Mesodermal cell (in vitro differentiated cells): ENCODE results near the gene SOX21.

Experiments
- H3K27ac ChIP-seq: 2 replicates; pipeline ENCODE4 v1.7.0; 2013; ENCODE audit warnings: mild to moderate bottlenecking, low read depth, low read length, moderate library complexity; ENCODE audit not compliant: severe bottlenecking
- H3K36me3 ChIP-seq: 2 replicates; pipeline ENCODE4 v1.7.1; 2013; ENCODE audit warnings: mild to moderate bottlenecking, low read length, moderate library complexity; ENCODE audit not compliant: control insufficient read depth, insufficient read depth
- H3K4me1 ChIP-seq: one replicate; pipeline ENCODE4 v1.7.1; 2013; ENCODE audit warnings: mild to moderate bottlenecking, low read length; ENCODE audit not compliant: insufficient read depth, control insufficient read depth, poor library complexity, severe bottlenecking
- H3K4me3 ChIP-seq: 2 replicates; pipeline ENCODE4 v1.7.0; 2013; ENCODE audit warnings: low read length, control low read depth, mild to moderate bottlenecking; ENCODE audit not compliant: insufficient read depth, poor library complexity, severe bottlenecking; ENCODE audit errors: extremely low read depth
- H3K9me3 ChIP-seq: 2 replicates; pipeline ENCODE4 v1.7.1; 2013; ENCODE audit warnings: mild to moderate bottlenecking, low read length, moderate library complexity; ENCODE audit not compliant: control insufficient read depth
- WGBS, 2 experiments: methylation state at CpG; one replicate each; pipeline ENCODE4 v1.1.5; 2013; ENCODE audit warnings: missing lambda C conversion rate in 2 of 2; ENCODE audit not compliant: insufficient coverage in 2 of 2; 5-methylcytosine and 5-hydroxymethylcytosine counted together

SOX21 gene

DNA sequence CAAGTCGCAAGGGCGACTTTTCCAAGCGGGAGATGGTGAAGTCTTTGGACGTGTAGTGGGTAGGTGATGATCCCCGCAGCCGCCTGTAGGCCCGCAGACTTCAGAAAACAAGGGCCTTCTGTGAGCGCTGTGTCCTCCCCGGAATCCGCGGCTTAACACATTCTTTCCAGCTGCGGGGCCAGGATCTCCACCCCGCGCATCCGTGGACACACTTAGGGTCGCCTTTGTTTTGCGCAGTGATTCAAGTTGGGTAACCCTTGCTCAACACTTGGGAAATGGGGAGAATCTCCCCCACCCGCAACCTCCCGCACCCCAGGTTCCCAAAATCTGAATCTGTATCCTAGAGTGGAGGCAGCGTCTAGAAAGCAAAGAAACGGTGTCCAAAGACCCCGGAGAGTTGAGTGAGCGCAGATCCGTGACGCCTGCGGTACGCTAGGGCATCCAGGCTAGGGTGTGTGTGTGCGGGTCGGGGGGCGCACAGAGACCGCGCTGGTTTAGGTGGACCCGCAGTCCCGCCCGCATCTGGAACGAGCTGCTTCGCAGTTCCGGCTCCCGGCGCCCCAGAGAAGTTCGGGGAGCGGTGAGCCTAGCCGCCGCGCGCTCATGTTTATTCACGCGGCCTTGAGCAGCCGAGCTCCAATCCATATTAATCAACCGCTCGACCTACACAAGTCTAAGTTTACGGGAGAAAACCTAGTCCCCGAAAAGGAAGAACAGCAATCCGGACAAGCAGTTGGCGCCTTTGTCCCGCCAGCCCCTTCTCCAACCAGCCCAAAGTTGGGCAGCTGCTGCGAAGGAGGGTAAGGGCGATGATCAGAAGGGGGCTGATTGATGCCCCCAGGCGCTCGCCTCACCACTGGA, 9.9 kb downstream of the SOX21 start:
- H3K27ac ChIP-seq, result no peak overlapping the region
- H3K4me3 ChIP-seq, result no peak overlapping the region
- no peaks in the 10 kb centered on the region for H3K36me3 ChIP-seq
- H3K4me1 ChIP-seq, result peaks cover 3% of the 10 kb centered on the region
- H3K9me3 ChIP-seq, result no peaks in the 10 kb centered on the region
- WGBS, 2 experiments, result 11 to 16% methylated on average over 32 to 39 of the region's 60 CpGs

DNA sequence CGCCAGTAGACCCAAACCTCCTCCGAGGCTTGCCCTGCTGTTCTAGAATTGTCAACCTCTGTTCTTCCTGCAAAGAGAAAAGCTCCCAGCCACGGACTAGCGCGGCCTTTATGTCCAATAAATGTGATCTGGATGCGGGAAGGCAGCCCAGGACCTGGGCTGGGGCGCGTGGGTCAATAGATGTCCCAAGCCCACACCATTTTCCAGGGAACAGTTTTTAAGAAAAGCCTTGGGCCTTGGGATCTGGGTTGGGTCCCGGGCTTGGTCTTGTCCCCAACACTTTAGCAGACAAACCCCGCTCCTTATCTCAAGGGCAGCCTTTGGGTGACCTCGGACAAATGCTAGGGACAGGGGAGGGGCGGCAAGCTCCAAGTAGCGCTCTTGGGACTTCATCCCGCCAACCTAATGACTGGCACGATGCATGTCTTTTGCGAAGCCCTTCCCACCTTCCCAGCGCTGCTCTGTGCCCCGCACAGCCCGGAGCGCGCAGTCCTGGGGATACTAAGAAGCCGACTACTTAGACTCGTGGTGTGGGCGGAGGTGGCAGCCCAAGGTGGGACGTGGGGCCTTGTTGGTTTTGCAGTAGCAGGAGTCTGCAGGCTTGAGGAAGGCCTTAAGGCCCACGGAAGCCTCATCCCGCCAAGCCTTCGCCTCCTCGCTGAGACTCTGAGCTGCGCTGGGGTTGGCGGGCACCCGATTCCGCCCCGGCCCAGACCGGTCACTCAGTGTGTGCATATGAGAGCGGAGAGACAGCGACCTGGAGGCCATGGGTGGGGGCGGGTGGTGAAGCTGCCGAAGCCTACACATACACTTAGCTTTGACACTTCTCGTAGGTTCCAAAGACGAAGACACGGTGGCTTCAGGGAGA, 10.8 kb downstream of the SOX21 start:
- H3K27ac ChIP-seq, result no peak overlapping the region
- WGBS, 2 experiments, result 80 to 82% methylated on average over 34 to 36 of the region's 42 CpGs
- H3K9me3 ChIP-seq, result no peaks in the 10 kb centered on the region
- H3K4me3 ChIP-seq, result no peak overlapping the region
- peaks cover 3% of the 10 kb centered on the region for H3K4me1 ChIP-seq
- no peaks in the 10 kb centered on the region for H3K36me3 ChIP-seq

DNA sequence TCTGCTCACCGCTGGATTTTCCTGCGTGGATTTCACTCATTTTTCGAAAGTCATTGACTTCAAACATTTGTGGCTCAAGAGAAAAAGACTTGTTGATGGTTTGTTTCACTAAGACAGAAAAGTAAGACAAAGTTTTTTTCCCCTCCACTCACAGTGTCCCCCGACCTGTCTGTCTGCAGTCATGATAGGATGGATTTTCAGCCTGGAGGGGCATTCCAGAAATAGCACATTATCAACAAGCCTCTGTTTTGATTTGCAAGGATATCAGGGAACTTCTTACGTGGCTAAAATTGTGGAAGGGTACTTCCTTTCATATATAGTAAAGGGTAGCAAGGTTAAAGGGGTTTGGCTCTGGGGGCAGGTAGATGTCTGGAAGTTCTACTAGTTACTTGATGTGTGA, 11.8 kb downstream of the SOX21 start:
- Histone ChIP-seq H3K9me3 (no peaks in the 10 kb centered on the region), H3K4me3 (no peak overlapping the region), H3K36me3 (no peaks in the 10 kb centered on the region), H3K27ac (no peak overlapping the region), H3K4me1 (peaks cover 3% of the 10 kb centered on the region)
- WGBS, 2 experiments, result 89 to 100% methylated on average over 1 to 2 of the region's 5 CpGs

DNA sequence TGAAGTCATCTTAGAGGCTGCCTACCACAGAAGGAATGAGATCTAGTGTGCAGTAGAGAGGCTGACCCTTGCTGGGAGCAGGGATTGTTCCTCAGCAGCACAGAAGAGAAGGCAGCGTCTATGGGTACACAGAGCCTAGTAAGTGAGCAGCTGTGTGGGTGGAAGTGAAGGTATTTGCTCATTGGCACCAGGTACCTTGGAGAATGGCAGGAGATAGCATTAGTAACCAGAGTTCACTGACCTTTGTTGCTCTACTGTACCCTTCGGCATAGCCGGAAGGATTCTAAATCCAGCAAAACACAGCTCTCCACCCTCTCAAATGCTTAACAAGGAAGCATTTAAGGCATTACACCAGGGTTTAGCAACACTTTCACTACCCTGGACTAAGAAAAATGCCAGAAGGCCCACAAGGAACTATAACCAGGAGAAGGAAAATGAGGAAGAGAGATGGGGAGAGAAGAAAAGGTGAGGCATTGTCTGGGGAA, 12.3 kb downstream of the SOX21 start:
- peaks cover 3% of the 10 kb centered on the region for H3K4me1 ChIP-seq
- no peak overlapping the region for H3K4me3 ChIP-seq
- no peaks in the 10 kb centered on the region for H3K36me3 ChIP-seq
- no peak overlapping the region for H3K27ac ChIP-seq
- no peaks in the 10 kb centered on the region for H3K9me3 ChIP-seq
- 78 to 89% methylated on average over 1 to 3 of the region's 3 CpGs for WGBS, 2 experiments

DNA sequence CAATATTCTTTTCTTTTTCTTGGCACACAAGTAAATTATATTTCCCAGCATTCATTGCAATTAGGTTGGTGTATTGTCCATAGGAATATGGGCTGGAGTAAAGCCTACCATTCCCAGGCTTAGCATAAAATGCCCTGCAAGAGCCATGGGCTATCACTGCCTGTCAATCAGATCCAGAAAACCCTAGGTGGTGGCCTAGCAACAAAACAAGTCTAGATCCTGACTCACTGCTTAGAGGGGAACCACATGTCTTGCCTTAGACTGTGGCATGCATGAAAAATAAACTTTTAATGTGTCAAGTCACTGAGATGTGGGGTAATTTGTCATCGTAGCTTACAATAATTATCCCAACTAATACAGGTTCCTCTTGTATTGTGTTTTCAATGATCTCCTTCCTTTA, 16.2 kb downstream of the SOX21 start:
- H3K4me1 ChIP-seq, result no peaks in the 10 kb centered on the region
- H3K9me3 ChIP-seq, result no peaks in the 10 kb centered on the region
- H3K27ac ChIP-seq, result no peak overlapping the region
- no peaks in the 10 kb centered on the region for H3K36me3 ChIP-seq
- H3K4me3 ChIP-seq, result no peak overlapping the region
- WGBS, 2 experiments, result no CpG with 5 or more reads among the region's 1 CpG

DNA sequence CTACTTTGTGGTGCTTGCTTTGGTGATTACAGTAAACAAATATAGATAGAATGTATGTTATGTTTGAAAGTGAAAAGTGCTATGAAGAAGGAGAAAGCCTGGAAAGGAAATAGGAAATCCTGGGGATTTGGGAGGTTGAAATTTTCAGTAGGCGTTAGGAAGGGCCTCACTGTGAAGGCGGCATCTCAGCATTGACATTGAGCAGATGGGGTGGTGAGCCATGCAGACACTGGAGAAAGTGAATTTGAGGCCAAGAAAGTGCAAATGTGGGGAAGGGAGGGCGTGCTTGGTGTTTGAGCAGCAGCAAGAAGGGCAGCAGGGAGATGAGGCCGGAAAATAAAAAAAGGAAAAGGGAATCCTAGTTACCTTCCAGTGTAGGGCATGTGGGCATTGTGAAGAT, 20.3 kb downstream of the SOX21 start:
- Histone ChIP-seq H3K27ac (no peak overlapping the region), H3K4me3 (no peak overlapping the region), H3K4me1 (no peaks in the 10 kb centered on the region), H3K9me3 (no peaks in the 10 kb centered on the region), H3K36me3 (no peaks in the 10 kb centered on the region)
- WGBS, 2 experiments, result 87 to 89% methylated on average over 4 of the region's 4 CpGs

DNA sequence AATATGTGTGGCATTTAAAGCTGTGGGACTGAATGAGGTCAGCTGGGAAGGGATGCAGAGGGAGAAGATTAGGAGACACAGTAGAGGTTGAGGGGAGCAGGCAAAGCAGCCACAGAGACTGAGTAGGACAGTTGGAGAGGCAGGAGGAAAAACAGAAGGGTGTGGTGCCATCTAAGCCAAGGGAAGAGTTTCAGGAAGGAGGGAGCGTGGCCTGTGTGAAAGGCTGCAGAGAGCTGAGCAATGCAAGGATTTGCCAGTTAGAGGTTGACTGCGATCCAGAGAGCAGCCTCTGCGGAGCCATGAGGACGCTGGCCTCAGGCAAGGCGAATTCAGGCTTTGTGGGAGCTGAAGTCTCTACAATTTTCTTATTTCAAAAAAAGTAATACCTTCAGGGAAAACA, 28.9 kb downstream of the SOX21 start:
- H3K27ac ChIP-seq, result no peak overlapping the region
- 68 to 84% methylated on average over 3 to 5 of the region's 5 CpGs for whole genome bisulfite sequencing, 2 experiments

DNA sequence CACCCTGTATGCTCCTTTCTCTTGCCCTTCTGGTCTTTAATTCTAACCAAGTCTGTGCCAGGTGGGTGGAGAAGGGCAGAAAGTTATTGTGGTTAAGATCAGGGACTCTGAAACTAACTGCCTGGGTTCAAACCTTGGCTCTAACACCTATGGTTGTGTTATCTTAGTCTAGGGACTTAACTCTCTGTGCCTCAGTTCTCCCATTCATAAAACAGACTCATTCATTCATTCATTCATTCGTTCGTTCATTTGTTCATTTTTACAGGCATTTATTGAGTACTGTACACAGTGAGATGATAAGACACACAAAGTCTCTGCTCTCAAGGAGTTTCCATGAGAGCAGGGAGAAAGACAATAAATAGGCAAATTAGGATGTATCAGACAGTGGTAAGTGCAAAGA, 30.1 kb downstream of the SOX21 start:
- WGBS, 2 experiments, result no CpG with 5 or more reads among the region's 2 CpGs

More for the DNA sequence above, 28.9 kb downstream of the SOX21 start:
- Histone ChIP-seq H3K36me3 (no peaks in the 10 kb centered on the region), H3K9me3 (no peaks in the 10 kb centered on the region), H3K4me3 (no peak overlapping the region), H3K4me1 (no peaks in the 10 kb centered on the region)

DNA sequence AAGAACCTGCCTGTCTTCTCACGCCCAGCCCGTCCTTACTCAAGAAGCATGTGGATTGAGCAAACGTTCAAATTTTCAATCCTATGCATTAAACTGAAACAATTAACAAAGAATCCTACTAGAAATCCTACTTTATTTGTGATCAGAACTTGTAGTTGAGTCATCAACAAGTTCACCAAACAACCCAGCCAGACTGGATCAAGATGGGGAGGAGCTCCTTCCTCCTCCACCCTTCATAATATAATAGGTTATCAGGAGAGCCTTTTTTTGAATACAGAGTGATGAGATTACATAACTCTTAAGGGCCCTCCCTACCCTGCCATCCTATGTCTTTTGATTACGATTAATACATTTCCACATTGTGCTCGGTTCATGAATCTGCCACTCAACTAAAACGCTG, 32.7 kb downstream of the SOX21 start:
- Histone ChIP-seq H3K4me1 (no peaks in the 10 kb centered on the region), H3K27ac (no peak overlapping the region), H3K4me3 (no peak overlapping the region), H3K9me3 (no peaks in the 10 kb centered on the region), H3K36me3 (no peaks in the 10 kb centered on the region)
- 85 to 92% methylated on average over 3 to 6 of the region's 6 CpGs for WGBS, 2 experiments

More for the DNA sequence above, 30.1 kb downstream of the SOX21 start:
- Histone ChIP-seq H3K36me3 (no peaks in the 10 kb centered on the region), H3K4me1 (no peaks in the 10 kb centered on the region), H3K4me3 (no peak overlapping the region), H3K27ac (no peak overlapping the region), H3K9me3 (no peaks in the 10 kb centered on the region)

DNA sequence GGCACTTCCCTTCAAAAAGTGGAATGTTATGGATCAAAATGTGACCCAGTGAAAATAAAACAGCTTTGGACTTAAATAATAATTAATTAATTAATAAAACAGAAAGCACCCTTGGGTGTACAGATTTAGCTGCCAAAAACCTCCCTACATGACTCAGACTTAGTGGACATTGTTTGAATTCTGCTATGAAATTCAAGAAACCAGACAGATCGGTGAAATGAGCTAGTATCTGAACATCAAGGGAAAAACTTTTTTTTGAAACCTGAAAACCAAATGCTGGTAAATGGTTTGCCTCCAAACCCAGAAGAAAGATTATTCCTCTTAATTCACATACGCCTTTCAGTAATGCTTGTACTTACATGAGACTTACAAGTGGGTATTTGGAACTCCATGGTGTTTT, 33.5 kb downstream of the SOX21 start:
- Histone ChIP-seq H3K4me1 (peaks cover 3% of the 10 kb centered on the region), H3K9me3 (no peaks in the 10 kb centered on the region), H3K27ac (no peak overlapping the region), H3K36me3 (no peaks in the 10 kb centered on the region), H3K4me3 (no peak overlapping the region)
- no CpG with 5 or more reads among the region's 2 CpGs for WGBS, 2 experiments
